C4-2B (cell line): Measurements from ENCODE around the gene SHC2.

Experiments used
- ZFX ChIP-seq: fragments of 450-650 bp; IDR thresholded peaks from 2 replicates; pipeline ENCODE4 v1.6.1; 2017
- TF ChIP-seq, protein P1 (sequence below): fragments of 450-650 bp; conservative IDR thresholded peaks from 2 replicates; pipeline ENCODE4 v1.5.1; 2017; ENCODE audit warnings: mild to moderate bottlenecking

- TF ChIP-seq, protein P1, sequence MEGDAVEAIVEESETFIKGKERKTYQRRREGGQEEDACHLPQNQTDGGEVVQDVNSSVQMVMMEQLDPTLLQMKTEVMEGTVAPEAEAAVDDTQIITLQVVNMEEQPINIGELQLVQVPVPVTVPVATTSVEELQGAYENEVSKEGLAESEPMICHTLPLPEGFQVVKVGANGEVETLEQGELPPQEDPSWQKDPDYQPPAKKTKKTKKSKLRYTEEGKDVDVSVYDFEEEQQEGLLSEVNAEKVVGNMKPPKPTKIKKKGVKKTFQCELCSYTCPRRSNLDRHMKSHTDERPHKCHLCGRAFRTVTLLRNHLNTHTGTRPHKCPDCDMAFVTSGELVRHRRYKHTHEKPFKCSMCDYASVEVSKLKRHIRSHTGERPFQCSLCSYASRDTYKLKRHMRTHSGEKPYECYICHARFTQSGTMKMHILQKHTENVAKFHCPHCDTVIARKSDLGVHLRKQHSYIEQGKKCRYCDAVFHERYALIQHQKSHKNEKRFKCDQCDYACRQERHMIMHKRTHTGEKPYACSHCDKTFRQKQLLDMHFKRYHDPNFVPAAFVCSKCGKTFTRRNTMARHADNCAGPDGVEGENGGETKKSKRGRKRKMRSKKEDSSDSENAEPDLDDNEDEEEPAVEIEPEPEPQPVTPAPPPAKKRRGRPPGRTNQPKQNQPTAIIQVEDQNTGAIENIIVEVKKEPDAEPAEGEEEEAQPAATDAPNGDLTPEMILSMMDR: no peak
- TF ChIP-seq ZFX: no peak
These were observed 36.2 kb upstream of the SHC2 start for GRCh38 chr19:496986-497385.
